DND-41 (cell line): ENCODE data around the gene IFNG.

ENCODE experiments used
- ATAC-seq: fragments of 200-7000 bp; cut with Tn5 transposase; 3 replicates; pipeline ENCODE4 v1.9.1; 2021; ENCODE audit warnings: low read depth; ENCODE audit not compliant: insufficient read depth
- DNase-seq: peaks from one replicate; pipeline ENCODE4 v3.0.0-alpha.2; 2020
- H2AFZ ChIP-seq: 2 replicates; pipeline ENCODE4 v1.6.0; 2012; ENCODE audit warnings: low read depth, low read length
- H3K27ac ChIP-seq: 2 replicates; pipeline ENCODE4 v1.5.1; 2012; ENCODE audit warnings: low read length, inconsistent platforms
- H3K27me3 ChIP-seq: fragments of 200-600 bp; sonication (generic); 2 replicates; pipeline ENCODE4 v1.6.0; 2012; ENCODE audit warnings: low read length, mild to moderate bottlenecking, inconsistent platforms; ENCODE audit not compliant: insufficient read depth, poor library complexity
- H3K36me3 ChIP-seq: 2 replicates; pipeline ENCODE4 v1.5.1; 2012; ENCODE audit warnings: low read length, inconsistent platforms; ENCODE audit not compliant: insufficient read depth
- H3K4me1 ChIP-seq: 2 replicates; pipeline ENCODE4 v1.5.1; 2012; ENCODE audit warnings: mild to moderate bottlenecking, low read length; ENCODE audit not compliant: insufficient read depth
- H3K4me2 ChIP-seq: 2 replicates; pipeline ENCODE4 v1.6.0; 2012; ENCODE audit warnings: mild to moderate bottlenecking, moderate library complexity, low read length, inconsistent platforms; ENCODE audit not compliant: insufficient read depth
- H3K4me3 ChIP-seq, 2 experiments: fragments of 200-600 bp in 1 of 2; shearing (Covaris generic) in 1 of 2; 2 replicates each; pipeline ENCODE4 v1.5.1; 2012 to 2016; ENCODE audit warnings: inconsistent platforms in 2 of 2, low read length in 2 of 2, mild to moderate bottlenecking in 2 of 2, low read depth in 1 of 2, moderate library complexity in 1 of 2
- H3K79me2 ChIP-seq: 2 replicates; pipeline ENCODE4 v1.6.0; 2012; ENCODE audit warnings: low read length, inconsistent platforms; ENCODE audit not compliant: insufficient read depth
- H3K9ac ChIP-seq: 2 replicates; pipeline ENCODE4 v1.6.0; 2012; ENCODE audit warnings: low read depth, mild to moderate bottlenecking, inconsistent platforms, low read length, moderate library complexity
- H3K9me3 ChIP-seq: 2 replicates; pipeline ENCODE4 v1.5.1; 2012; ENCODE audit warnings: low read length, moderate library complexity, mild to moderate bottlenecking, inconsistent platforms; ENCODE audit not compliant: insufficient read depth, severe bottlenecking
- H4K20me1 ChIP-seq: 2 replicates; pipeline ENCODE4 v1.6.0; 2012; ENCODE audit warnings: low read length; ENCODE audit not compliant: insufficient read depth
- CTCF ChIP-seq: IDR thresholded peaks from 2 replicates; pipeline ENCODE4 v1.5.1; 2012; ENCODE audit warnings: borderline replicate concordance, low read length, moderate library complexity, mild to moderate bottlenecking; ENCODE audit not compliant: poor library complexity, severe bottlenecking; ENCODE audit errors: extremely low read depth
- EZH2 ChIP-seq: IDR thresholded peaks from 3 replicates; pipeline ENCODE4 v1.6.1; 2012; ENCODE audit warnings: borderline replicate concordance, low read depth, mild to moderate bottlenecking, moderate library complexity, low read length, inconsistent platforms; ENCODE audit not compliant: severe bottlenecking

Gene IFNG

GRCh38 chr12:68157380-68157779 lies 2.2 kb downstream of the IFNG start:
- H3K9ac ChIP-seq: no peak overlapping the region
- DNase-seq: no peak
- no peak overlapping the region for H3K27ac ChIP-seq
- H2AFZ ChIP-seq: no peak overlapping the region
- no peaks in the 10 kb centered on the region for H3K27me3 ChIP-seq
- no peaks in the 10 kb centered on the region for H4K20me1 ChIP-seq
- no peak overlapping the region for H3K4me3 ChIP-seq
- no peak for TF ChIP-seq EZH2
- TF ChIP-seq CTCF: no peak
- no peaks in the 10 kb centered on the region for H3K79me2 ChIP-seq
- no peak for ATAC-seq
- no peaks in the 10 kb centered on the region for H3K36me3 ChIP-seq
- H3K9me3 ChIP-seq: no peaks in the 10 kb centered on the region
- H3K4me1 ChIP-seq: no peaks in the 10 kb centered on the region
- H3K4me2 ChIP-seq: no peak overlapping the region

- no peak overlapping the region for H3K27ac ChIP-seq
- ATAC-seq (no peak), DNase-seq (no peak)
- no peak overlapping the region for H2AFZ ChIP-seq
- H4K20me1 ChIP-seq: no peaks in the 10 kb centered on the region
- H3K9me3 ChIP-seq: no peaks in the 10 kb centered on the region
- H3K4me2 ChIP-seq: no peak overlapping the region
- no peaks in the 10 kb centered on the region for H3K79me2 ChIP-seq
- no peaks in the 10 kb centered on the region for H3K4me1 ChIP-seq
- H3K4me3 ChIP-seq: no peak overlapping the region
- H3K9ac ChIP-seq: no peak overlapping the region
- no peak for TF ChIP-seq EZH2
- TF ChIP-seq CTCF: no peak
- no peaks in the 10 kb centered on the region for H3K27me3 ChIP-seq
- no peaks in the 10 kb centered on the region for H3K36me3 ChIP-seq
These were observed 2.9 kb downstream of the IFNG start for GRCh38 chr12:68156636-68157035.

GRCh38 chr12:68154779-68155178 lies 4.8 kb downstream of the IFNG start:
- H3K79me2 ChIP-seq: no peaks in the 10 kb centered on the region
- no peaks in the 10 kb centered on the region for H3K9me3 ChIP-seq
- ATAC-seq (no peak), DNase-seq (no peak)
- H4K20me1 ChIP-seq: no peaks in the 10 kb centered on the region
- no peak for TF ChIP-seq EZH2
- TF ChIP-seq CTCF: no peak
- H3K9ac ChIP-seq: no peak overlapping the region
- no peak overlapping the region for H3K4me2 ChIP-seq
- H3K4me3 ChIP-seq: no peak overlapping the region
- H3K4me1 ChIP-seq: no peaks in the 10 kb centered on the region
- no peak overlapping the region for H2AFZ ChIP-seq
- H3K27me3 ChIP-seq: no peaks in the 10 kb centered on the region
- no peak overlapping the region for H3K27ac ChIP-seq
- no peaks in the 10 kb centered on the region for H3K36me3 ChIP-seq

GRCh38 chr12:68148261-68148951 lies 11.1 kb downstream of the IFNG start:
- TF ChIP-seq CTCF (no peak), EZH2 (no peak)
- Histone ChIP-seq H3K9ac (no peak overlapping the region), H3K4me3 (no peak overlapping the region), H3K4me1 (no peaks in the 10 kb centered on the region), H3K36me3 (no peaks in the 10 kb centered on the region), H3K79me2 (no peaks in the 10 kb centered on the region), H2AFZ (no peak overlapping the region), H3K9me3 (no peaks in the 10 kb centered on the region), H4K20me1 (no peaks in the 10 kb centered on the region), H3K4me2 (no peak overlapping the region), H3K27me3 (no peaks in the 10 kb centered on the region), H3K27ac (no peak overlapping the region)
- ATAC-seq (no peak), DNase-seq (no peak)
